Gastroesophageal sphincter (tissue), 3 donors: ENCODE data around the gene PSMC4.

Experiments used
- CTCF ChIP-seq, 4 experiments: fragments of 200-600 bp in 2 of 4; fragments of 450-650 bp in 2 of 4; sonication (generic) in 1 of 4; IDR thresholded peaks; one replicate each; pipeline ENCODE4 v1.5.1; 2017 to 2019; ENCODE audit warnings: antibody characterized with exemption in 4 of 4, mild to moderate bottlenecking in 2 of 4, moderate library complexity in 2 of 4
- POLR2A ChIP-seq, 2 donors: fragments of 450-650 bp; IDR thresholded peaks; one replicate each; pipeline ENCODE4 v1.6.1; 2017; ENCODE audit warnings: antibody characterized with exemption in 2 of 2, mild to moderate bottlenecking in 2 of 2, moderate library complexity in 1 of 2

DNA sequence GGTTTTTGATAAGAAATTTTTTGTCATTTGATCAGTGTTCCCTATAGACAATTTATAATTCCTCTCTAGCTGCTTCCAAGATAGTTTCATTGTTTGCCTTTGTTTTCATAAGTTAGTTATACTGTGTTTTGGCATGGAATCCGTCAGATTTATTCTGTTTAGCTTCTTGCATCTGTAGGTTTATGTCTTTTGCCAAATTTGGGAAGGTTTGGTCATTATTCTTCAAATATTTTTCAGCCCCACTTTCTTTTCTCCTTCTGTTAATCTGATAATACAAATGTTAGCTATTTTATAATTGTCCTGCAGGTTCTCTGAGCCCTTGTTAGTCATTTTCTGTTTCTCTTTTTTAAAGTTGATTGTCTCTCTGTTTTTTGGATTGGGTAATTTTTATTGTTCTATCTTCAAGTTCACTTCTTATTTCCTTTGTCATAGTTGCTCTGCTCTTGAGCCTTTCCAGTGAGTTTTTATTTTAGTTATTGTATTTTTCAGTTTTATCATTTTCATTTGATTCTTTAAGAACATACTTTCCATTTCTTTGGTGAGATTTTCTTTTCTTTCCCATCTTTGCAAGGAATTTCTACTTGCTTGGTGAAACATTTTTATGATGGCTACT, 30.6 kb upstream of the PSMC4 start:
- TF ChIP-seq CTCF (IDR thresholded peaks at IDR 0.05) (no peak), POLR2A (IDR thresholded peaks at IDR 0.05) (no peak)
